GM12874 (cell line): ENCODE data around the gene ADORA2A.

Source experiments
- CTCF ChIP-seq: IDR thresholded peaks from 2 replicates; pipeline ENCODE4 v1.5.1; 2011; ENCODE audit warnings: low read depth, mild to moderate bottlenecking, control low read depth, low read length, moderate library complexity; ENCODE audit not compliant: insufficient read depth

Gene ADORA2A

GRCh38 chr22:24463071-24463760 is 35.8 kb downstream of the ADORA2A start:
- no peak for TF ChIP-seq CTCF

GRCh38 chr22:24465566-24465965 is 38.2 kb downstream of the ADORA2A start:
- no peak for TF ChIP-seq CTCF

- no peak for TF ChIP-seq CTCF
These were observed 38.6 kb downstream of the ADORA2A start for GRCh38 chr22:24465975-24466374.

GRCh38 chr22:24466716-24467328 is 39.4 kb downstream of the ADORA2A start:
- no peak for TF ChIP-seq CTCF

- TF ChIP-seq CTCF: no peak
These were observed 39.9 kb downstream of the ADORA2A start for GRCh38 chr22:24467340-24467739.

GRCh38 chr22:24471570-24471969 is 44.2 kb downstream of the ADORA2A start:
- no peak for TF ChIP-seq CTCF

GRCh38 chr22:24473284-24473683 is 45.9 kb downstream of the ADORA2A start:
- TF ChIP-seq CTCF: no peak
